H9 (cell line): ENCODE results near the gene MRPL51. TPM values are rescaled to one million over a fixed set of nuclear protein-coding genes. Genes with fewer than 3 reads are reported as not detected.

Experiments used
- DNase-seq: peaks from one replicate; pipeline ENCODE4 v3.0.0-alpha.2; 2017
- H2AFZ ChIP-seq: one replicate; pipeline ENCODE4 v1.6.1; 2013; ENCODE audit warnings: mild to moderate bottlenecking, low read length, control low read depth, moderate library complexity
- H2AK5ac ChIP-seq: 2 replicates; pipeline ENCODE4 v1.6.1; 2013; ENCODE audit warnings: low read length, control low read depth, mixed read lengths; ENCODE audit not compliant: insufficient read length
- H2BK120ac ChIP-seq: one replicate; pipeline ENCODE4 v1.6.1; 2013; ENCODE audit warnings: low read depth, mild to moderate bottlenecking, low read length, control low read depth, inconsistent platforms; ENCODE audit not compliant: poor library complexity, severe bottlenecking
- H2BK12ac ChIP-seq: 2 replicates; pipeline ENCODE4 v1.6.1; 2013; ENCODE audit warnings: low read length, control low read depth, mixed read lengths, low read depth; ENCODE audit not compliant: insufficient read length
- H2BK15ac ChIP-seq: 2 replicates; pipeline ENCODE4 v1.6.1; 2013; ENCODE audit warnings: low read depth, low read length, control low read depth
- H2BK20ac ChIP-seq: one replicate; pipeline ENCODE4 v1.6.1; 2013; ENCODE audit warnings: low read depth, mild to moderate bottlenecking, low read length, control low read depth, inconsistent platforms; ENCODE audit not compliant: poor library complexity, severe bottlenecking
- H2BK5ac ChIP-seq: 2 replicates; pipeline ENCODE4 v1.6.1; 2013; ENCODE audit warnings: low read length, control low read depth, mixed read lengths; ENCODE audit not compliant: insufficient read length
- H3K14ac ChIP-seq: 2 replicates; pipeline ENCODE4 v1.6.1; 2013; ENCODE audit warnings: low read length, control low read depth; ENCODE audit not compliant: insufficient read depth
- H3K18ac ChIP-seq: 2 replicates; pipeline ENCODE4 v1.6.1; 2013; ENCODE audit warnings: low read depth, mild to moderate bottlenecking, mixed read lengths, low read length, control low read depth; ENCODE audit not compliant: insufficient read length
- H3K23ac ChIP-seq: 2 replicates; pipeline ENCODE4 v1.6.1; 2013; ENCODE audit warnings: low read length, control low read depth, mixed read lengths, low read depth; ENCODE audit not compliant: insufficient read length
- H3K23me2 ChIP-seq: 2 replicates; pipeline ENCODE4 v1.6.1; 2013; ENCODE audit warnings: low read depth, mild to moderate bottlenecking, mixed read lengths, low read length, control low read depth; ENCODE audit not compliant: insufficient read length, poor library complexity, severe bottlenecking
- H3K27ac ChIP-seq: 2 replicates; pipeline ENCODE4 v1.5.1; 2013; ENCODE audit warnings: low read length, control low read depth, mixed read lengths, low read depth; ENCODE audit not compliant: insufficient read length
- H3K27me3 ChIP-seq: 2 replicates; pipeline ENCODE4 v1.6.1; 2013; ENCODE audit warnings: low read length, control low read depth, inconsistent platforms; ENCODE audit not compliant: insufficient read depth
- H3K4ac ChIP-seq: 2 replicates; pipeline ENCODE4 v1.6.1; 2013; ENCODE audit warnings: low read depth, mild to moderate bottlenecking, control low read depth, inconsistent platforms, low read length, moderate library complexity
- H3K4me1 ChIP-seq: 2 replicates; pipeline ENCODE4 v1.6.1; 2013; ENCODE audit warnings: low read length, control low read depth, inconsistent platforms; ENCODE audit not compliant: insufficient read depth
- H3K4me2 ChIP-seq: 2 replicates; pipeline ENCODE4 v1.6.1; 2013; ENCODE audit warnings: low read length, control low read depth, mixed read lengths; ENCODE audit not compliant: insufficient read length, insufficient read depth
- H3K56ac ChIP-seq: 2 replicates; pipeline ENCODE4 v1.6.1; 2013; ENCODE audit warnings: low read depth, mild to moderate bottlenecking, mixed read lengths, low read length, control low read depth; ENCODE audit not compliant: insufficient read length
- H3K79me1 ChIP-seq: 2 replicates; pipeline ENCODE4 v1.6.1; 2013; ENCODE audit warnings: low read depth, mild to moderate bottlenecking, moderate library complexity, low read length, control low read depth, inconsistent platforms; ENCODE audit not compliant: insufficient read depth, poor library complexity, severe bottlenecking
- H3K79me2 ChIP-seq: 2 replicates; pipeline ENCODE4 v1.6.1; 2013; ENCODE audit warnings: low read length, control low read depth, inconsistent platforms; ENCODE audit not compliant: insufficient read depth
- H3K9ac ChIP-seq: 2 replicates; pipeline ENCODE4 v1.6.1; 2013; ENCODE audit warnings: low read length, control low read depth, mixed read lengths; ENCODE audit not compliant: insufficient read length; ENCODE audit errors: extremely low read depth
- H3K9me3 ChIP-seq: one replicate; pipeline ENCODE4 v1.6.1; 2013; ENCODE audit warnings: low read depth, low read length, inconsistent platforms; ENCODE audit not compliant: control insufficient read depth
- H3T11ph ChIP-seq: one replicate; pipeline ENCODE4 v1.6.1; 2013; ENCODE audit warnings: mild to moderate bottlenecking, low read length, control low read depth, inconsistent platforms
- H4K20me1 ChIP-seq: one replicate; pipeline ENCODE4 v1.6.1; 2013; ENCODE audit not compliant: control insufficient read depth, insufficient read length, insufficient read depth
- H4K5ac ChIP-seq: 2 replicates; pipeline ENCODE4 v1.6.1; 2013; ENCODE audit warnings: low read depth, mild to moderate bottlenecking, mixed read lengths, low read length, control low read depth; ENCODE audit not compliant: insufficient read length
- H4K8ac ChIP-seq: replicated peaks from 2 replicates; pipeline ENCODE4 v1.6.1; 2013; ENCODE audit warnings: low read length, control low read depth, mixed read lengths, low read depth; ENCODE audit not compliant: insufficient read length
- H4K91ac ChIP-seq: 2 replicates; pipeline ENCODE4 v1.6.1; 2013; ENCODE audit warnings: low read depth, mild to moderate bottlenecking, moderate library complexity, mixed read lengths, low read length, control low read depth; ENCODE audit not compliant: insufficient read length
- H3K27ac Mint-ChIP-seq, 3 experiments: 2 replicates in 2 of 3; 3 replicates in 1 of 3; pipeline ENCODE4 v1.8.0; 2020 to 2021; ENCODE audit warnings: mixed read lengths in 3 of 3, mild to moderate bottlenecking in 1 of 3, moderate library complexity in 1 of 3
- H3K27me3 Mint-ChIP-seq: 2 replicates; pipeline ENCODE4 v1.8.0; 2021; ENCODE audit warnings: low read depth, mild to moderate bottlenecking, moderate library complexity, mixed read lengths
- H3K36me3 Mint-ChIP-seq, 3 experiments: 2 replicates in 2 of 3; 3 replicates in 1 of 3; pipeline ENCODE4 v1.8.0; 2020 to 2021; ENCODE audit warnings: low read depth in 3 of 3, mixed read lengths in 3 of 3; ENCODE audit not compliant: insufficient read depth in 1 of 3
- H3K4me1 Mint-ChIP-seq, 2 experiments: 2 replicates each; pipeline ENCODE4 v1.8.0; 2020; ENCODE audit warnings: mixed read lengths in 2 of 2
- H3K4me3 Mint-ChIP-seq, 2 experiments: 2 replicates in 1 of 2; 3 replicates in 1 of 2; pipeline ENCODE4 v1.8.0; 2020 to 2021; ENCODE audit warnings: mild to moderate bottlenecking in 2 of 2, mixed read lengths in 2 of 2, moderate library complexity in 1 of 2
- H3K9me3 Mint-ChIP-seq, 2 experiments: 2 replicates in 1 of 2; 3 replicates in 1 of 2; pipeline ENCODE4 v1.8.0; 2020; ENCODE audit warnings: mild to moderate bottlenecking in 2 of 2, mixed read lengths in 2 of 2, moderate library complexity in 1 of 2
- WGBS: extraction: QIAGEN DNeasy Blood & Tissue Kit; methylation state at CpG from one replicate; pipeline ENCODE4 v1.1.7; 2013; ENCODE audit warnings: missing lambda C conversion rate, low lambda C conversion rate, mixed read lengths; ENCODE audit not compliant: insufficient read length; ENCODE audit errors: extremely low coverage; 5-methylcytosine and 5-hydroxymethylcytosine counted together
- total RNA-seq: library from RNA; stranded (reverse); gene quantifications from 2 replicates; pipeline ENCODE4 v1.2.1, GENCODE V29; 2021
- TF ChIP-seq, protein P1 (sequence below): fragments of 200-600 bp; sonication (generic); conservative IDR thresholded peaks from 3 replicates; pipeline ENCODE4 v1.8.0; 2021; ENCODE audit warnings: antibody characterized with exemption, mild to moderate bottlenecking

Gene MRPL51
- total RNA-seq, 1 experiment from 2014 or later = 329 TPM

- no peak overlapping the region; the same call in 1 of the 2 replicates for H3K4ac ChIP-seq
- Mint-ChIP-seq H3K36me3 (peaks cover 47 to 76% (median 58%) of the 10 kb centered on the region in 3 experiments), H3K9me3 (no peaks in the 10 kb centered on the region; a peak in 1 of 5 replicates), H3K4me1 (peaks cover 41 to 44% of the 10 kb centered on the region in 2 experiments), H3K27me3 (peaks cover 5% of the 10 kb centered on the region; the same call in 1 of the 2 replicates), H3K4me3 (peak overlapping the region; percentile 92 to 97), H3K27ac (peak overlapping the region; percentile 99; a peak in 6 of 7 replicates)
- H3K14ac ChIP-seq = peak overlapping the region; percentile 91
- peaks cover 2% of the 10 kb centered on the region for H4K20me1 ChIP-seq
- H2BK12ac ChIP-seq = no peak overlapping the region
- H3K9me3 ChIP-seq = no peaks in the 10 kb centered on the region
- H2AFZ ChIP-seq = no peak overlapping the region
- peak overlapping the region; percentile 47 for H3K27ac ChIP-seq
- peak overlapping the region; percentile 86 for H3K18ac ChIP-seq
- no peak overlapping the region for H2BK15ac ChIP-seq
- H2BK20ac ChIP-seq = no peak overlapping the region
- TF ChIP-seq, protein P1, sequence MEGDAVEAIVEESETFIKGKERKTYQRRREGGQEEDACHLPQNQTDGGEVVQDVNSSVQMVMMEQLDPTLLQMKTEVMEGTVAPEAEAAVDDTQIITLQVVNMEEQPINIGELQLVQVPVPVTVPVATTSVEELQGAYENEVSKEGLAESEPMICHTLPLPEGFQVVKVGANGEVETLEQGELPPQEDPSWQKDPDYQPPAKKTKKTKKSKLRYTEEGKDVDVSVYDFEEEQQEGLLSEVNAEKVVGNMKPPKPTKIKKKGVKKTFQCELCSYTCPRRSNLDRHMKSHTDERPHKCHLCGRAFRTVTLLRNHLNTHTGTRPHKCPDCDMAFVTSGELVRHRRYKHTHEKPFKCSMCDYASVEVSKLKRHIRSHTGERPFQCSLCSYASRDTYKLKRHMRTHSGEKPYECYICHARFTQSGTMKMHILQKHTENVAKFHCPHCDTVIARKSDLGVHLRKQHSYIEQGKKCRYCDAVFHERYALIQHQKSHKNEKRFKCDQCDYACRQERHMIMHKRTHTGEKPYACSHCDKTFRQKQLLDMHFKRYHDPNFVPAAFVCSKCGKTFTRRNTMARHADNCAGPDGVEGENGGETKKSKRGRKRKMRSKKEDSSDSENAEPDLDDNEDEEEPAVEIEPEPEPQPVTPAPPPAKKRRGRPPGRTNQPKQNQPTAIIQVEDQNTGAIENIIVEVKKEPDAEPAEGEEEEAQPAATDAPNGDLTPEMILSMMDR = 0 out of 3 replicates have a peak, but pooled peaks have one; percentile 16
- WGBS = no CpG with 5 or more reads among the region's 52 CpGs
- no peak overlapping the region for H4K5ac ChIP-seq
- no peak overlapping the region for H3K56ac ChIP-seq
- peak overlapping the region; percentile 96 for H3K9ac ChIP-seq
- peak; percentile 80 for DNase-seq
- peaks cover 18% of the 10 kb centered on the region for H3K23me2 ChIP-seq
- no peak overlapping the region for H2AK5ac ChIP-seq
- peak overlapping the region; percentile 73 for H3K4me2 ChIP-seq
- no peak overlapping the region for H3T11ph ChIP-seq
- H3K27me3 ChIP-seq = no peaks in the 10 kb centered on the region
- no peak overlapping the region for H4K8ac ChIP-seq
- no peak overlapping the region for H4K91ac ChIP-seq
- H2BK120ac ChIP-seq = no peak overlapping the region
- peaks cover 9% of the 10 kb centered on the region; the same call in 1 of the 2 replicates for H3K79me2 ChIP-seq
- H3K79me1 ChIP-seq = no peaks in the 10 kb centered on the region
- no peaks in the 10 kb centered on the region; the same call in 1 of the 2 replicates for H3K4me1 ChIP-seq
- no peak overlapping the region for H2BK5ac ChIP-seq
- H3K23ac ChIP-seq = no peak overlapping the region
Measured at GRCh38 chr12:6534945-6535696, 42.1 kb upstream of the MRPL51 start.
